GM12874 (cell line): Measurements from ENCODE around the gene ANKIB1.

Experiments used
- CTCF ChIP-seq: IDR thresholded peaks from 2 replicates; pipeline ENCODE4 v1.5.1; 2011; ENCODE audit warnings: low read depth, mild to moderate bottlenecking, control low read depth, low read length, moderate library complexity; ENCODE audit not compliant: insufficient read depth

The ANKIB1 gene

GRCh38 chr7:92437956-92438491 lies 192.2 kb downstream of the ANKIB1 start:
- TF ChIP-seq CTCF: no peak

GRCh38 chr7:92446869-92447344 lies 201.1 kb downstream of the ANKIB1 start:
- no peak for TF ChIP-seq CTCF

- peak; percentile 91 for TF ChIP-seq CTCF
These were observed 201.8 kb downstream of the ANKIB1 start, which contains the start of gene GATAD1 for GRCh38 chr7:92447345-92448204. GATAD1 (plus strand) TSS chr7:92447482; CDS start chr7:92447730, 248 bp downstream.

GRCh38 chr7:92448205-92448747 lies 202.5 kb downstream of the ANKIB1 start:
- peak; percentile 47; the same call in 1 of the 2 replicates for TF ChIP-seq CTCF
